Measurements from ENCODE around the gene SIRPD. TPM values are rescaled to one million over a fixed set of nuclear protein-coding genes. Genes with fewer than 3 reads are reported as not detected.
"Not testable (repeated sequence)": the region's sequence is repeated elsewhere in the genome, so short reads cannot be mapped to it uniquely, and the experiment has no call there.

The SIRPD gene
- polyA plus RNA-seq (2013, experiment 1 of 2; ENCODE audit: insufficient read length) = not detected
- polyA plus RNA-seq (2013, experiment 2 of 2; ENCODE audit: insufficient read length) = not detected

DNA sequence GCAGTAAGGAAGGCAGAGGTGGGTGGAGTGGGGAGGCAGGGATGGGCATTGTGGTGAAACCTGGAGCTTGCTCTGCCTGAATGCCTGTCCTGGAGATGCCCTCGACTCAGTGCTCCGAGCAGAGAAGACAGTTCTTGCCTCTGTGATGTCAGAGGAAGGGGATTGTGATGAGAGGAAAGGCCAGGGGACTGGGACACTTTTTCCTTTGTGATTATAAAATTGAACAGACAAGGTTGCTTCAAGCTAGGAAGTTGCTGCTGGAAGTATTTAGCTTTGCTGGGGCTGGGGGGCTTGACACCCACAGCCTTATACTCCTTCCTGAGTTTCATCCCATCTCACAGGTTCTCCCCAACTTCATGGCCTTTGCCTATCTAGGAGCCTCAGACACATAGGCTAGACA, at the start of gene SIRPD:
SIRPD (minus strand) TSS at position 101 of the 400 bp plus-strand sequence; CDS start at position 49, 52 bp downstream.
- no peak for DNase-seq

DNA sequence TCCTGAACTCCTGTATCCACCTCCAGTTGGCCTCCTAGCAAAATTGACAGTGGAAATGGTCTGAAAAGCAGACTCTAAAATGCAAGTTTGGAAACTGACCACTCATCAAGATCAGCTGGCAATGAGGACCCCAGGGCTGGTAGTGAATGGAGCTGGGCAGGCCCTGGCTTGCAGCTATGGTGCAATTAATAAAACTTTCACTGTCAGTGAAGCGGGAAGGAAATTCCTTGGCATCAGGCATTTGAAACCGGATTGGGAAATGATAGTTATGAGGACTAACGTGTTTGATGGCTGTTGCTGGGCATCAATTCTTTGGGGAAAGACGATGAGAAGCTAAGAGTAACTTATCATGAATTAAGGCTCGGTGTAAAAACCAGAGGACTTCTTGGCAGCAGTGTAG, 43.2 kb upstream of the SIRPD start:
- no peak for DNase-seq

DNA sequence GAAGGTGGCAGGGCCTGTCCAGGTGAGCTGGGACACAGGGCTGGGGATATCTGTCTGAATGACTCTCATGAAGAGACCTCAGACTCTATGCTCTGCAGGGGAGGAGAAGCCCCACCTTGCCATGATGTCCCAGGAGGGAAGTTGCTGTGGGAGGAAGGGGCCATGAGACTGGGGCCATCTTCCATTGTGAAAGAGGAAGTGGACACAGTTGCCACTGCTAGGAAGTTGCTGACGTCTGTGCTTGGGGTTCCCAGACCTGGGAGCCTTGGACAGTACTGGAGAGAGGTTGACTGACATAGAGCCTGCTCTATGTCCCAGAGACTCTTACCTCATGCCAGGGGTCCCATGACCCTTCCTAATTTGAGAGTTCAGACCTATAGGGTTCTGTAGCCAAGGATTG, 37.8 kb upstream of the SIRPD start:
- DNase-seq = no peak

DNA sequence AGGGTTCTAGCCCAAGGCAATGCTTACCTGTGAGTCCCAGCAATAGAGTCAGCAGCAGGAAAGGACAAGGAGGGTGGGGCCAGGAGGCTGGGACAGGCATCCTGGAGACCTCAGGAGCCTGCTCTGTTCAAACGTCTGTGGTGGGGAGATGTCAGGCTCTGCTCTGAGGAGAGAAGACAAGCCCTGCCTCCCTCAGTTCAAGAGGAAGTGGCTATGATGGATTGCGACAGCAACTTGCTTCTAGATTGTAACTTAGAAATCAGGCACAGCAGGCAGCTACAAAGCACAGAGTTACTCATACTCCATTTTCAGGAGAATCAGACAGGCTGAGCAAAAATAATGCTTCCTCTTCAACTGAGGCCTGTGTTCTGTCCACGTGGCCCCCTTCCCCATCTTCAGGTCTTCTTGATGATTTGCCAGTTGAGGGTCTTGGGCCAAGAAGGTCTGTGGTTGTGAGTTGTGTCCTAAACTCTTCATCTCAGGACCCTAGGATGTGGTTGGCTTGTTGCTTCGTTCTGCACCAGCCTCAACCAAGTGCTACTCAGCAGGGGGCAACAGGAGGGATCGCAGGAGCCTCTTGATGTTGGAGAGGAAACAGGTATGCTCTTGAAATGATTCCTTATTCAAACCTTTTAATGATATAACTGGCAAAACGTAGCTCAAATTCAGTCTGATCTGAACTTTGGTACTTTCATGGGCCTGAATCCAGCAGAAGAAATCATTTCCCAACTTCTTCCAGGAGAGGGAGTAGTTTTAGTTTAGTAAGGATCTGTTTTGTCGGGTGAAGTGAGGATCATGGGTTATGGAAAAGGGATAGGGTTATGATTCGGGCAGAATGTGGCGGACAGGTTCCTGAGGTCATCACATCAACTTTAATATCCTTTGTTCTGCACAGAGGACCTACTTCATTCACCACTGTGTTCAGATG, 31.3 kb upstream of the SIRPD start:
- no peak for DNase-seq

DNA sequence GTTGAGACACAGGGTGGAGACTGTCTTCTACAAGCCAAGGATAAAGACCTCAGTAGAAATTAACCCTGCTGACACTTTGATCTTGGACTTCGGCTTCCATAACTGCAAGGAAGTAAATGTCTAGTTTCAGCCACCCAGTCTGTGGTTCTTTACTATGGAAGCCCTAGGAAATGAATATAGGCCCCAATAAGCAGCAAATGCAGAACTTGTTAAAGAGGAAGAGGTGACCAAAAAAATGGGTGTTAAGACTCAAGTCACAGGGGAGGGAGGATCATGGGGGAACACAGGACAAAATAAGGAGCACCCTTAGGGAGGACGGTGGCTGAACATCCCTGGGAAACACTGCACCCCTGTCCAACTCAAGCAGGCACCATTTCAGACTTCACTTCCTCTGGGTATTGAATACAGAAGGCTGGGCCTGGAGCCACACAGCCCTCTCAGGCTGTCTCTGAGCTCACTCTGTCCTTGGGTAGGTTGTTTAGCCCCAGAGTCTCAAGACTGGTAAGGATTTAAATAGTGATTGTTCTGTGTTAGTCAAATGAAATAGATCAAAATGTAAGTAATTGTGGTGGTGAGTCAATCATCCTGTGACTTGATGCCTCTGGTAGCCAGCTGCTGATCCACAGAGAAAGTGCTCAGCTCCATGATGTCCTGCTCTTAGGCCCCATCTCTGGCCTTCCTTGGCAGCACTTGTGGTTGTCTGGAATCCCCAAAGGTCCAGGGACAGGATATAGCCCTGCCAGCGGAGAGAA, 30.5 kb upstream of the SIRPD start:
- DNase-seq = no peak

DNA sequence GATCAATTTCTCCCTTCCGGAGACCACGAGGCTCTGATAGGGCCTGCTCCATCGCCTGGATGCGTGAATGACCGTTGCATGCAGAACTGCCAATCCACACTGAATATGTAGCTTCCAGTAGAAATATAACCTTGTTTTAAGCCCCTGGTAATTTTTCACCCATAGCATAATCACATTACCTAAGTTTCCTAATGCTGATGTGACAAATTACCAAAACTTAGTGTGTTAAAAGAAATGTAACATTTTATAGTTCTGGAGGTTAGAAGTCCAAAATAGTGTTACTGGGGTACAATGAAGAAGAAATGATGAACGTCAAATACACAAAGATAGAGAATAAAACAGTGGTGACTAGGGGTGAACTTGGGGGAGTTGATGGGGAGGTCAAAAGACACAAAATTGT, 22.0 kb upstream of the SIRPD start:
- no peak for DNase-seq

DNA sequence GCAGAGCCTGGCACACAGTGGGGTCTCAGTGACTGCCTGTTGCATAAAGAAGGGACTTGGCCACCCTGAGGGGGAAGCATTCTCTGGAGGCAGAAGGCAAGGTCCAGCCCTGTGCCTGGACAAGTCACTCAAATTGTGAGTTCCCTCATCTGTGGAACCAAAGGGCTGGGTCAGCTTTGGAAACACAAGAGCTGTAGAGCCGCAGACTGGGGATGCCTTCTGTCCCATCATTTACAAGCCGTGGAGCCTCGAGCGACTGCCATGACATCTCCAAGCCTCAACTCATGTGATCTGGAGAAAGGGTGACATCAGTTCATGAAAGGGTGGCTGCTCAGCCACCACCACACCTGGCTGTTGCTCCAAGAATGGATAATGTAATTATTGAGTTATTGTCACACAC, 20.4 kb upstream of the SIRPD start:
- no peak for DNase-seq

DNA sequence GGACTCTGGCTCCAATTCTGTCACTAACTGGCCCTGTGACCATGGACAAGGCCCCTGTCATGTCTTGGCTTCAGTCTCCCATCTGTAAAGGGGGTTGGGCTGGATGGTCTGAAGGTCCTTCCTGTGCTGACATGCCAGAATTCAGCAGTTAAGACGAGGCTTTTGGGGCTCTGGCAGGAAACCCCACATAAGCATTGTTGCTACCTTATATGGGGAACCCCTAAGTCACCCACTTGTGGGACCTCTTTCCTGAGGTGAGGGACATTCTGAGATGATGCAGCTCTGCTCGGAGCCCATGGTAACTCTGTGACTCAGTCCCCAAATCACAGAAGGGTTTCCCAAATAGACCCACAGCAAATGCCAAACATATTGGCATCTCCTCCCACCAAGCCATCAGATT, 19.8 kb upstream of the SIRPD start:
- not testable (repeated sequence) for DNase-seq

DNA sequence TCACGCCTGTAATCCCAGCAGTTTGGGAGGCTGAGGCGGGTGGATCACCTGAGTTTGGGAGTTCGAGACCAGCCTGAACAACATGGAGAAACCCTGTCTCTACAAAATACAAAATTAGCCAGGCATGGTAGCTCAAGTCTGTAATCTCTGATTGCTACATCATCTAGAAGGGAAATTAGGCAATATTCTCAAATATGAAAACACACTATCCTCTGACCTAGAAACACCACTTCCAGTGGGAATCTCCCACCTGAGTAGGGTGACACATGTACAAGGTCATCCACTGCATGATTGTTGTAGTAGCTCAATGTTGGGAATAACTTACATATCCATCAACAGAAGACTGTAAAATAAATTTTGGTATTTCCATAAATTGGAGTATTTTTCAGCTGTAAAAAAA, 19.1 kb upstream of the SIRPD start:
- no peak for DNase-seq

DNA sequence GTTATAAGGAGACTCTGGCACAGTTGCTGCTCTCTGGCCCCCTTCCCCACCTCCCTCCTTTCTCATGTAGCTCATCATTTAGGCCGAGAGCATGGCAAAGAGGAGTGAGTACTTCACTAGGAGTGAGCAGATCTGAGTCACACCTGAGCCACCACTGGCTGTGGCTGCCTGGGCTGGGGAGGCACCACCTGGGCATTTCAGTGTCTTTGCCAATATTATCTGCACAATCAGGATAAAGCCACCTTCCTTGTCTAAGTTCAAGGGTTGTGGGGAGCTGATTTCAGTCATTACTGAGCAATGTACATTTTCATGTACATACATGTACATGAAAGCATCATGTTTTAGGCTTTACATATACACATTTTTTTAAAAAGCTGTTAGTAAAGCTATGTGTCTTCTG, 18.5 kb upstream of the SIRPD start:
- not testable (repeated sequence) for DNase-seq

DNA sequence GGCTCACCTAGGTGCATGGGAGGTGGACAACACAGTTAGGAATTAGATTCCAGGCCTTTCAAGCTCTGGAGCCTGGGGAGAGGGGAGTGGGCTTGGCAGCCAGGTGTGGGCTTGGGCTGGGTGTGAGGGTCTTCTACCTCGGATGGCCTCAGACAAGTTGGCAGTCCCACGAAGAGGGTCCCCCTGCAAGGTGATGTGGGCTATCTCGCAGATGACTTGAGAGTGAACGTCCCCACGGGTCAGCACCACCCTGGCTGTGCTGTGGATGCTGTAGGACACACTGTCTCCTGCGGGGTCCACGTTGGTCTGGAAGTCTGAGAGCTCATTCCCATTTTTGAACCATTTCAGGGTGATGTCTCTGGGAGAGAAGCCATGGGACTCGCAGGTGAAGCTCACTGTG, 14.1 kb upstream of the SIRPD start:
- DNase-seq = not testable (repeated sequence)

DNA sequence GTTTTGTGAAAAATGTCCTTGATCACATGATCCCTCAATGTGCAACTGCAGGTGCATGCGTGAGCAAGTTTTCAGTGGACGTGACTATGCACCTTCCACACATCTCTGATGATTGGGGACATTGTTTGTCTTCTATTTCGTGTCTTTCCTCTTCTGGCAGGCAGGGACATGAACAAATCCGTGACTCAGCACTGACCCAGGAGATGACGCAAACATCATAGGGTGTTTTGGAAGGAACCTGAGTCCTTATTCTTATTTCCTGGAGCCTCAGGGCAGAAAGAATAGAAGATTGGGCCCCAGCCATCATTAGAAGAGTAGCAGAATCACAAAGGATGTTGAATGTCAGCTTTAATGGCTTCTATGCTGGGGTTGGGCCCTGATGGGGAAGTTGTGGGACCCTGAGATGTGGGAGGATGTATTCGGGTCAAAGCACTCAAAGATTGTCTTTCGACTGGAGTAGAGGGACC, 11.9 kb upstream of the SIRPD start:
- DNase-seq = no peak

DNA sequence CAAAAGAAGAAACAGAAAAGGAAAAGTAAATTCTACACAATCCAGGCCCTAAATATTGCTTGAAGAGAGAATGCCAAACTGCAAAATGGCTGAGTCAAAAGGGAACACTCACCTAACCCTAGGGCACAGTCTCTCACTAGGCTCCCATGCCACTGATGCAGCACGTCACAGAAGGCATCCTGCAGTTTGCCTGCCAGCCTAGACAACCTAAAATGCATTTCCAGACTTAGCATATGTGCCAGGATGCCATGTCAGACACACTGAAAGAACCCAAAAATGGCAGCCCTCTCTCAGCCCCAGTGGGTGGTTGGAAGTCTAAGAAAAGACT, 10.6 kb upstream of the SIRPD start:
- no peak for DNase-seq

DNA sequence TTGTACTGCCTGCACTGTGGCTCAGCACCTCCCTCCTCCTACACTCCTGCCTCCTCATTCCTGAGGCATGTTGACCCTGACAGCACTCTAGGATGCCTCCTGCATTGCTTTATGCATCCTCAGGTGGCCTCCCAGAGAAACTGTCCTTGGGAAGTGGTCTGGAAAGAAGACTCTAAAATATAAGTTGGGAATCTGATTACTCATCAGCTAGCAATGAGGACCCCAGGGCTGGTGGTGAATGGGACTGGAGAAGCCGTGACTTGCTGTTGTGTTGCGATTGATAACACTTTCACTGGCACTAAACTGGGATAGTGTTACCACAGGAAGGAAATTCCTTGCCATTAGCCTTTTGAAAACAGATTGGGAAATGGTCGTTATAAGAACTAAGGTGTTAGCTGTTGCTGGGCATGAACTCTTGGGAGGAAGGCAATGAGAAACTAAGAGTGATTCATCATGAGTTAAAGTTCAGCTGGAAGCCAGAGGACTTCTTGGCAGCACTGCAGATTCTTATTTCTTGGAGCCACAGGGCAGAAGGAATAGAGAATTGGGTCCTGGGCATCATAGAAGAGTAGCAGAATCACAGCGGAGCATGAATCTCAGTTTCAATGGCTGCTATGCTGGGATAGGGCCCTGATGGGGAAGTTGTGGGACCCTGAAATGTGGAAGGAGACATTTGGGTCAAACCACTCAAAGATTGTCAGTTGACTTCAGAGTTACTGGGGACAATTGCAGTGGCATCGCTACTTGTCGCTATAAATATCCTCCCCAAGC, 10.1 kb upstream of the SIRPD start:
- DNase-seq = no peak

DNA sequence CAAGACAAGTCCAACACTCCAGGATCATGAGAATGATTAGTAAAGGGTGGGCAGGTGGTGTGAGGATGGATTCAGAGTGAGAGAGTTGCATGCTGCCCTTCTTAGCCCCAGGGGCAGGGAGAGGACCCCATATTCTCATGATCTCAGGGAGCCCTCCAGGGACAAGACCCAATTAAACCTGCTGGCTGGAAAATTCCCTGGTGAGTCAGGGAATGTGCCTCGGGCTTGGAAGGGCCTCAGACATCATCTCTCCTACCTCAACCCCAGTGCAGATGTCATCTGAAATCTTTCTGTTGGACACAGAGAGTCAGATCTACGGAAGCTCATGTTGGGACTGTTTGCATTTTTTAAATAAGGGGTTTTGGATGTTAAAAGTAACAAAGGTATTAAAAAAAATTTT, 9.2 kb upstream of the SIRPD start:
- DNase-seq = no peak

DNA sequence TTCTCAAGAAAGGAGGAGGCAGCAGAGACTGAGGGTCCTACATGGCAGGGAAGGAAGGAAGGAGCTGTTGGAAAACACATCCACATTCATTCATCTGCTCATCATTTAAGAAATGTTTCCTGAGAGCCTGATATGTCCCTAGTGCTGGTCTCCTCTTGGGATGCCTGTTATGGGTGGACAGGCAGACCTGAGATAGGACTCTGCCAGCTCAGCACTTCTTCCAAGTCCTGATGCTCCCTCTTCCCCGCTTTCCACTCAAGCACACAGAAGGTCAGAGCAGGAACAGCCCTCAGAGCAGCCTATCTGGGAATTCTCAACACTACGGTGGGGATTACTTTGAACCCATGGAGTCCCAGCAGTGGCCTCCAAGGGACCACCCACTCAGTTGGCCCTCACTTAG, 8.0 kb upstream of the SIRPD start:
- no peak for DNase-seq

DNA sequence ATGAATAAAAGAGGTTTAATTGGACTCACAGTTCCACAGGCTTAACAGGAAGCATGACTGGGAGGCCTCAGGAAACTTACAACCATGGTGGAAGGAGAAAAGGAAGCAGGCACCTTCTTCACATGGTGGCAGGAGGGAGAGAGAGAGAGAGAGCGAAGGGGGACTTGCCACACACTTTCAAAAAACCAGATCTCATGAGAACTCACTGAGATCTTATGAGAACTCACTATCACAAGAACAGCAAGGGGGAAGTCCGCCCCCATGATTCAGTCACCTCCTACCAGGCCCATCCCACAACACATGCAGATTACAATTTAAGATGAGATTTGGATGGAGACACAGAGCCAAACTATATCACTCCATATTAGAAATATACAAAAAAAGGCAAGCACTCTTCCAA, 6.1 kb upstream of the SIRPD start:
- DNase-seq = no peak

DNA sequence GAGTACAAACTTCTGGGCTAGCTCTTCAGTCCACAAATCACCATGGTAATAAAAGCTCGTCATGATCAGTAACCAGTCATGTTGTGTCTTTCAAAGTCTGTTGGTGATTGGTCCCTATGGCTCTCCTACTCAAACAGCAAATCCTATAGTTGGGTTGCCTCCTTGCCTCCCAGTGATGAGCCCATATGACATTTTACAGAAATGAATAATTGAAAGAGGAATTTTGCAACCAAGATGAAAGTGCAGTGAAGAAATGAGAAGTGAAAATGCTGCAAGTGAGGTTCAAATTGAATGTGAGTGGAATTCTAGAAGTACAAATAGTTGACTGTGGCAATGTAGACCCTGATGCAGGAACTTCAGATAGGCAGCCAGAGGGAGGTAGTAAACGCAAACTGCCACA, 5.1 kb upstream of the SIRPD start:
- DNase-seq = no peak

DNA sequence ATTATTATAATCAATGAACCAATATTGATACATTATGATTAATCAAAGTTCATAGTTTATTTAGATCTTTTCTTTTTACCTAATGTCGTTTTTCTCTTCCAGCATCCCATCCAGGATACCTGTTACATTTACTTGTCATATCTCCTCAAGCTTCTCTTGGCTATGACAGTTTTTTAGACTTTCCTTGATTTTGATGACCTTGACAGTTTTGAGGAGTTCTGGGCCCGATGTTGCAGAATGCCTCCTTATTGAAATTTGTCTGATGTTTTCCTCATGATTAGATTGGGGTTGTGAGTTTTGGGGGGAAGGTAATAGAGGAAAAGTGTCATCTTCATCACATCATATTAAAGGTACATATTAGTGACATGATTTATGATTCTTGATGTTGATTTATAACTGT, 3.8 kb upstream of the SIRPD start:
- no peak for DNase-seq

DNA sequence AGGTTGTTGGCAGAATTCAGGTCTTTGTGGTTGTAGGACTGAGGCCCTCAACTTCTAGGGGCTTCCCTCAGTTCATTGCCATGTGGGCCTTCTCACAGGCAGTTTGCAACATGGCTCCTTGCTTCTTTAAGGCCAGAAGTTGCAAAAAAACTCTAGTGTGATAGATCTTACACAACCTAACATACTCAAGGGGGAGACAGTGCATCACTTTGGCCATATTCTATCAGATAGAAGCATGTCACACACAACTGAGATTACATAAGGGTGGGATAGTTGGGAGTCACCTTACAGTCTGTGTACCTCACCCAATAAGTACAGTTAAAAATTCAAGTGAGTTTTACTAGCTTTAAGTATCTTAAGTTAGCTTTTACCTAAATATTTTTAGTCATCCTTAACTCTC, 1.6 kb downstream of the SIRPD start:
- DNase-seq = no peak

DNA sequence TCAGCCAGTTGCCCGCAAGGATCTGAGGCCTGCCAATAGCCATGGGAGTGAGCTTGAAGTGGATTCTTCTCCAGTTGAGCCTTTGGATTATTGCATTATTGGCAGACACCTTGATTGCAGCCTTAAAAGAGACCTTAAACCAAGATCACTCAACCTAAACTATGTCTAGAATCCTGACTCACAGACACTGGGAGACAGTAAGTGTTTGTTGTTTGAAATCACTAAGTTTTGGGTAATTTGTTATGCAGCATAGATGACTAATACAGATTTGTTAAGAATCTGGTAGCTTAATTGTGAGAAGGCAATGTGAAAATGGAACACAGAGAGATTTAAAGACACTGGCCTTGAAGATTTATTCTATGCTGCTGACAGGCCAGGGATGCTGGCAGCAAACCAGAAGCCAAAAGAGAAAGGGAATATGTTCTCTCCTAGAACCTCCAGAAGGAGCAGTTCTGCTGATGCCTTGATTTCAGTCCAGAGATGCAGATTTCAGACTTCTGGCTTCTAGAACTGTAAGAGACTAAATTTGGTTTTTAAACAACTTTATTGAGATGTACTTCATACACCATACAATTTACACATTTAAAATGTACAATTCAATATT, 17.6 kb downstream of the SIRPD start:
- DNase-seq = no peak

DNA sequence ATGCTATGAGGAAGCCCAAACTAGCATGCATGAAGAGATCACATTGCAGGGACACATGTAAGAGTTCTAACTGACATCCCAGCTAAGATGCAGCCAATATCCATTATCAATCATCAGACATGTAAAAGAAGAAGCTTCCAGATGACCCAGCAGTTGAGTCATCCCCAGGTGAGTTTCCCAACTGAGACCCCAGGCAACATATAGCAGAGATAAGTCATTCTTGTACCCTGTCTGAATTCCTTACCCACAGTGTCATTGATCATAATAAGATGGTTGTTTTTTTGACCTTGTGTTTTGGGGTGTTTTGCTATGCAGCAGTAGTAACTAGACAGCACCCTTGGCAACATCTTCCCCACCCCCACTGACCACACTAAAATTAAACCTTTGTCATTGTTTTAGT, 18.9 kb downstream of the SIRPD start:
- DNase-seq = no peak

DNA sequence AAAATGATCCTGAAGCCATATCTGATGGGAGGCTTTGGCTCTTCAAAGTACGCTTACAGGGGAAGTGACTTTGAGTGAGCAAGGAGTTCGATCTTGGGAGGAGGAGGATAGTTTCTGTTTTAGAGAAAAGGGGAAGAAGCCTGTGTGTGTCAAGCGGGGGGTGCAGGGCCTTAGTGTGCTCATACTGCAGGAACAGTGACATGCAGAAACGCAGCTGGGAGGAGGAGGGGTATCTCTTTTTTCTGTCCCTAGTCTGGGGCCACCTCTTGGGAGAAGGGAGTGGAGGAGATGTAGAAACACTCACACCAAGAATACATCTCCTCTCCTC, 19.8 kb downstream of the SIRPD start:
- DNase-seq = no peak
